ENCODE measurements around the gene RBM8A. TPM values are rescaled to one million over a fixed set of nuclear protein-coding genes. Genes with fewer than 3 reads are reported as not detected.

Gene RBM8A
- total and polyA plus RNA-seq, 9 of the 15 experiments (the other 6 are each of a cell fraction or from before 2014, with no cell fraction given), result 215 to 1,035 (median 291) TPM

DNA sequence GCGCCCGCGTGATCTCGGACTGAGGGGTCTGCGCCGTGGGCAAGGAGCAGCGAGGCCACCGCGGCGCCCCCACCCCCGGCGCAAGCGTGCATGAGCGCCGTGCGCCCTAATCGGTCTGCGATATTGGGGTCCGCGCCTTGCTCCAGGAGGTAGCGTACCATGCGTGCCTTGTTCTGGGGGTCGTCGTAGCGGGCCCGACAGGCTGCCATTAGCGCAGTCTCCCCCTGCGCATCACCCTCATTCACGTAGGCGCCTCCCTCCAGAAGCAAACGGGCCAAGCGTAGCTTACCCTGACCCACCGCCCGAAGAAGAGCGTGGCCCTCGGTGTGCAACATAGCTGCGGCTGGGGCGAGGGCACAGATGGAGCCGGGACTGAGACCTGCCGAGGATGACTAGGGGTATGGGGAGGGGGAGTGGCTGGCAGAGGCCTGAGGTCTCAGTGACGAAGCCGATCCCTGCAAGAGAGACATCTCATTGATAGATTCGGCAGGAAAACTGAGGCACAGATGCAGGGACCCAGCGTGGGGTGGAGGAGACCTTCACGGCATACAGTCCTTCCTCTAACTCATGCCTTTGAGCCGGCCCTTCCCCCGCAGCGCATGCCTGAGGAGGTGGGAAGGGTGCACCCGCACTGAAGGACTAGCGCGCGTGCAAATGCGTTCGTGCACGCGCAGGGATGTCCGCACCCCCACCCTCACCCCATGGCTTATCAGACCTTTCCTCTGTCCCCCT lies 34.3 kb upstream of the RBM8A start (continued):
- TF ChIP-seq, protein P1, sequence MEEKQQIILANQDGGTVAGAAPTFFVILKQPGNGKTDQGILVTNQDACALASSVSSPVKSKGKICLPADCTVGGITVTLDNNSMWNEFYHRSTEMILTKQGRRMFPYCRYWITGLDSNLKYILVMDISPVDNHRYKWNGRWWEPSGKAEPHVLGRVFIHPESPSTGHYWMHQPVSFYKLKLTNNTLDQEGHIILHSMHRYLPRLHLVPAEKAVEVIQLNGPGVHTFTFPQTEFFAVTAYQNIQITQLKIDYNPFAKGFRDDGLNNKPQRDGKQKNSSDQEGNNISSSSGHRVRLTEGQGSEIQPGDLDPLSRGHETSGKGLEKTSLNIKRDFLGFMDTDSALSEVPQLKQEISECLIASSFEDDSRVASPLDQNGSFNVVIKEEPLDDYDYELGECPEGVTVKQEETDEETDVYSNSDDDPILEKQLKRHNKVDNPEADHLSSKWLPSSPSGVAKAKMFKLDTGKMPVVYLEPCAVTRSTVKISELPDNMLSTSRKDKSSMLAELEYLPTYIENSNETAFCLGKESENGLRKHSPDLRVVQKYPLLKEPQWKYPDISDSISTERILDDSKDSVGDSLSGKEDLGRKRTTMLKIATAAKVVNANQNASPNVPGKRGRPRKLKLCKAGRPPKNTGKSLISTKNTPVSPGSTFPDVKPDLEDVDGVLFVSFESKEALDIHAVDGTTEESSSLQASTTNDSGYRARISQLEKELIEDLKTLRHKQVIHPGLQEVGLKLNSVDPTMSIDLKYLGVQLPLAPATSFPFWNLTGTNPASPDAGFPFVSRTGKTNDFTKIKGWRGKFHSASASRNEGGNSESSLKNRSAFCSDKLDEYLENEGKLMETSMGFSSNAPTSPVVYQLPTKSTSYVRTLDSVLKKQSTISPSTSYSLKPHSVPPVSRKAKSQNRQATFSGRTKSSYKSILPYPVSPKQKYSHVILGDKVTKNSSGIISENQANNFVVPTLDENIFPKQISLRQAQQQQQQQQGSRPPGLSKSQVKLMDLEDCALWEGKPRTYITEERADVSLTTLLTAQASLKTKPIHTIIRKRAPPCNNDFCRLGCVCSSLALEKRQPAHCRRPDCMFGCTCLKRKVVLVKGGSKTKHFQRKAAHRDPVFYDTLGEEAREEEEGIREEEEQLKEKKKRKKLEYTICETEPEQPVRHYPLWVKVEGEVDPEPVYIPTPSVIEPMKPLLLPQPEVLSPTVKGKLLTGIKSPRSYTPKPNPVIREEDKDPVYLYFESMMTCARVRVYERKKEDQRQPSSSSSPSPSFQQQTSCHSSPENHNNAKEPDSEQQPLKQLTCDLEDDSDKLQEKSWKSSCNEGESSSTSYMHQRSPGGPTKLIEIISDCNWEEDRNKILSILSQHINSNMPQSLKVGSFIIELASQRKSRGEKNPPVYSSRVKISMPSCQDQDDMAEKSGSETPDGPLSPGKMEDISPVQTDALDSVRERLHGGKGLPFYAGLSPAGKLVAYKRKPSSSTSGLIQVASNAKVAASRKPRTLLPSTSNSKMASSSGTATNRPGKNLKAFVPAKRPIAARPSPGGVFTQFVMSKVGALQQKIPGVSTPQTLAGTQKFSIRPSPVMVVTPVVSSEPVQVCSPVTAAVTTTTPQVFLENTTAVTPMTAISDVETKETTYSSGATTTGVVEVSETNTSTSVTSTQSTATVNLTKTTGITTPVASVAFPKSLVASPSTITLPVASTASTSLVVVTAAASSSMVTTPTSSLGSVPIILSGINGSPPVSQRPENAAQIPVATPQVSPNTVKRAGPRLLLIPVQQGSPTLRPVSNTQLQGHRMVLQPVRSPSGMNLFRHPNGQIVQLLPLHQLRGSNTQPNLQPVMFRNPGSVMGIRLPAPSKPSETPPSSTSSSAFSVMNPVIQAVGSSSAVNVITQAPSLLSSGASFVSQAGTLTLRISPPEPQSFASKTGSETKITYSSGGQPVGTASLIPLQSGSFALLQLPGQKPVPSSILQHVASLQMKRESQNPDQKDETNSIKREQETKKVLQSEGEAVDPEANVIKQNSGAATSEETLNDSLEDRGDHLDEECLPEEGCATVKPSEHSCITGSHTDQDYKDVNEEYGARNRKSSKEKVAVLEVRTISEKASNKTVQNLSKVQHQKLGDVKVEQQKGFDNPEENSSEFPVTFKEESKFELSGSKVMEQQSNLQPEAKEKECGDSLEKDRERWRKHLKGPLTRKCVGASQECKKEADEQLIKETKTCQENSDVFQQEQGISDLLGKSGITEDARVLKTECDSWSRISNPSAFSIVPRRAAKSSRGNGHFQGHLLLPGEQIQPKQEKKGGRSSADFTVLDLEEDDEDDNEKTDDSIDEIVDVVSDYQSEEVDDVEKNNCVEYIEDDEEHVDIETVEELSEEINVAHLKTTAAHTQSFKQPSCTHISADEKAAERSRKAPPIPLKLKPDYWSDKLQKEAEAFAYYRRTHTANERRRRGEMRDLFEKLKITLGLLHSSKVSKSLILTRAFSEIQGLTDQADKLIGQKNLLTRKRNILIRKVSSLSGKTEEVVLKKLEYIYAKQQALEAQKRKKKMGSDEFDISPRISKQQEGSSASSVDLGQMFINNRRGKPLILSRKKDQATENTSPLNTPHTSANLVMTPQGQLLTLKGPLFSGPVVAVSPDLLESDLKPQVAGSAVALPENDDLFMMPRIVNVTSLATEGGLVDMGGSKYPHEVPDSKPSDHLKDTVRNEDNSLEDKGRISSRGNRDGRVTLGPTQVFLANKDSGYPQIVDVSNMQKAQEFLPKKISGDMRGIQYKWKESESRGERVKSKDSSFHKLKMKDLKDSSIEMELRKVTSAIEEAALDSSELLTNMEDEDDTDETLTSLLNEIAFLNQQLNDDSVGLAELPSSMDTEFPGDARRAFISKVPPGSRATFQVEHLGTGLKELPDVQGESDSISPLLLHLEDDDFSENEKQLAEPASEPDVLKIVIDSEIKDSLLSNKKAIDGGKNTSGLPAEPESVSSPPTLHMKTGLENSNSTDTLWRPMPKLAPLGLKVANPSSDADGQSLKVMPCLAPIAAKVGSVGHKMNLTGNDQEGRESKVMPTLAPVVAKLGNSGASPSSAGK (IDR thresholded peaks at IDR 0.05), result peak; percentile 54
- TF ChIP-seq ZNF778 (CRISPR knock-in tag; IDR thresholded peaks at IDR 0.05) (no peak), SREBF2 (CRISPR knock-in tag; IDR thresholded peaks at IDR 0.05) (peak; percentile 17; the same call in 1 of the 2 replicates)

Data from K562 (cell line).